Left renal pelvis (tissue), 4 donors: ENCODE data around the gene B3GAT2. TPM values are rescaled to one million over a fixed set of nuclear protein-coding genes. Genes with fewer than 3 reads are reported as not detected.

Experiments
- DNase-seq, 4 donors: peaks; one replicate each; pipeline ENCODE4 v3.0.0-alpha.2; 2013; ENCODE audit warnings: low read depth in 4 of 4, low spot score in 3 of 4
- polyA plus RNA-seq, 4 donors: library from polyadenylated mRNA; unstranded; fragments of 120-200 nt; gene quantifications; one replicate each; pipeline ENCODE4 v1.2.1, GENCODE V29; 2013; ENCODE audit not compliant: insufficient read length in 4 of 4

The B3GAT2 gene
- polyA plus RNA-seq, 4 donors: 1.1 to 2.5 (median 1.4) TPM

DNA sequence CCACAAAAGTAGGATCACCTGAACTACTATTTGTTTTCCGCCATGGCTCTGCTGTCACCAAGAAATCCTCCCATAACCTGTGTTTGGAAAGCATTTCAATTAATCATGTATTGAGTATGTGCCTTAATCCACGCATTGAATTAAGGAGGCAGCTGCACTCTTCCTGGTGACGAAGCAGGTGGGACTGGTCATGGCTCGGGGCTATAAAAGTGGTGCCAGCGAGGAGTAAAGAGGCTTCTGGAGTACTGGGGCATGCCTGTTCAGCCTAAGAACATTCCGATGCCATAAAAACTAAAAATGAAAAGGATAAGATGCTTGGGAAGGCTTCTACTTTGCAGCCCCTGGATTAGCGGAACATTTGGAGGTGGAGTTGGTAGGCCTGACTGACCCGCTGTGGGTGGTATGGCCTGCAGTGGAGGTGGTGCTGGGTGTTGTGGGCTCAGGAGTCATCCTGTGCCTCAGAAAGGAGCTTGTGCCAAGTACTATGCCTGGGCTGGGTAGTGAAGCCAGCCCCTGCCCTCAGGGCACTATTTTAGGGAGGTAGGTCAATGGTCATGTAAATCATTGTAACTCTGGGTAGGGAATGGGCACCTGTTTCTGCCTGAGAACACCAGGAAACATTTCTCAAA, 110.5 kb downstream of the B3GAT2 start:
- no peak for DNase-seq

DNA sequence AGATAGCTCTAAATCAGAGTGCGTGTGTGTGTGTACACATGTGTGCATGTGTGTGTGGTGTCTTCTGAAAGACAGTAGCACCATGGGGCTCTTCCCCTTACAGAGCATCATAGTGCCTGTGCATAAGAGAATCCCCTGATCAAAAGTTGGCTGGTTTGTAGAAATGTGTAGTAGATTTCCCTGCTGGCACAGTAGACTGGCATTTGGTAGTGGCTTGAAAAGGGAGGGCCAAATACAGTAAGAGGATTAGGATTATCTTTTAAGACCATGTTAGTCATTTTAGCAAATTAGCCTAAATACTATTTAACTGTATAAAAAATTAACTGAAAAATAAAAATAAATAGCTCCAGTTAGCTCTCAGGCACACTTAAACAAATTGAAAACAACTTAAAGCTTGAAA, 112.6 kb downstream of the B3GAT2 start:
- DNase-seq: no peak

DNA sequence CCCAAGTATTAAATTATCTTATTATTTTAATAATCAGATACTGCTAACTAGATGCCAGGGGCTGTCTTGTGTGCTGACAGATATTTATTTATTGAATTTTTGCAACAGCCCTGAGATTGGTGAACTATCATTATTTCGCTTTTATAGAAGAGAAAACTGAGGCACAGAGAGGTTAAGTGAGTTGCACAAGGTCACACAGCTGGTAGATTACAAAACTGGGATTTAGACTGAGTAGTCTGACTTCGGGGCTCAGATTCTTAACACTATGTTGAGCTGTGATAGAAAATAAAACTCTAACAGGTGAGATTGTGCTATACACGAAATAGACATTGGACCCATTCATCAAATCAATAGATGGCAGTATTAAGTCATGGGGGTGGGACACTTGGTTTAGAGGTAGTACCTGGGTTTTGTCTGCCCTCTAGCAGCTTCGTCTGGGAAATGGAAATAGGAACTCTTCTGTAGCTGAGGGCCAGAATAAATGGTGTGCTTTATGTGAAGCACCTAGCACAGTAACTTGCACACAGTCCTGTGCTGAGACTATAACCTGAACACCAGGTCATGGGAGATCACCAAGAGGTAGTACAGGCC, 113.4 kb downstream of the B3GAT2 start:
- no peak for DNase-seq

DNA sequence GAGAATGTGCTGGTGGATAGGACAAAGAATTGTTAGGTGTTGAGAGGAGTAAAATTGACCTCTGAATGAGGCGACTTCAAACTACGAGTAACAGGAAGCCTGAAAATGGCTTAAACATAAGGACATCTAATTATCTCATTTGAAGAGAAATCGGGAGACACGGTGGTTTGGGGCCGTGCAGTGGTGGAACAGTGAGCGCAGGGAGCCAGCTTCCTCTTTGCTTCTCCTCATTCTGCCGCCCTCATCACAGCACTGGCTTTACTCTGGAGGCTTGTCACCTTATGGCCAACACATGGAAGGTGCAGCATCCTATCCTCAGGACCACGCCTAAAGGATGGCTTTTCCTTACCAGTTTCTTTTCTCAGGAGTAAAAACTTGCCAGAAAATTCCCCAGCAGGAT, 114.3 kb downstream of the B3GAT2 start:
- no peak for DNase-seq

DNA sequence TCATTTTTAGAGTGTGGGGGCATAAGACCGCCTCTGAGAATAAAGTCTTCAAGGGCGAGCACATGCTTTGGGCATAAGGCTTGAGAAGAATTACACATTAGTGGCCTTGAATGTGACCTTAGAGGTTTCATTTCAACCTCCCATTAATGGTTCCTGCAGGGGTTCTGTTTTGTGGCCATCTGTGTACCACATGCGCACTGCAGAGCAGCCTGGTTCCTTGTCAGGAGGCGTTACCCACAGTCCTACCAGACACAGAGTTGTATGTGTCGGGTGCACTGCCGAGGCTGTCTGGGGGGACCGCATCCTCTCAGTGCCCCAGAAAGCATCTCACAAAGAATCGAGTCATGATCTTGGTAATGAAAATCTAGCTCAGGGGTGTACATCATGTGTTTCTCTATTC, 115.7 kb downstream of the B3GAT2 start:
- no peak for DNase-seq

DNA sequence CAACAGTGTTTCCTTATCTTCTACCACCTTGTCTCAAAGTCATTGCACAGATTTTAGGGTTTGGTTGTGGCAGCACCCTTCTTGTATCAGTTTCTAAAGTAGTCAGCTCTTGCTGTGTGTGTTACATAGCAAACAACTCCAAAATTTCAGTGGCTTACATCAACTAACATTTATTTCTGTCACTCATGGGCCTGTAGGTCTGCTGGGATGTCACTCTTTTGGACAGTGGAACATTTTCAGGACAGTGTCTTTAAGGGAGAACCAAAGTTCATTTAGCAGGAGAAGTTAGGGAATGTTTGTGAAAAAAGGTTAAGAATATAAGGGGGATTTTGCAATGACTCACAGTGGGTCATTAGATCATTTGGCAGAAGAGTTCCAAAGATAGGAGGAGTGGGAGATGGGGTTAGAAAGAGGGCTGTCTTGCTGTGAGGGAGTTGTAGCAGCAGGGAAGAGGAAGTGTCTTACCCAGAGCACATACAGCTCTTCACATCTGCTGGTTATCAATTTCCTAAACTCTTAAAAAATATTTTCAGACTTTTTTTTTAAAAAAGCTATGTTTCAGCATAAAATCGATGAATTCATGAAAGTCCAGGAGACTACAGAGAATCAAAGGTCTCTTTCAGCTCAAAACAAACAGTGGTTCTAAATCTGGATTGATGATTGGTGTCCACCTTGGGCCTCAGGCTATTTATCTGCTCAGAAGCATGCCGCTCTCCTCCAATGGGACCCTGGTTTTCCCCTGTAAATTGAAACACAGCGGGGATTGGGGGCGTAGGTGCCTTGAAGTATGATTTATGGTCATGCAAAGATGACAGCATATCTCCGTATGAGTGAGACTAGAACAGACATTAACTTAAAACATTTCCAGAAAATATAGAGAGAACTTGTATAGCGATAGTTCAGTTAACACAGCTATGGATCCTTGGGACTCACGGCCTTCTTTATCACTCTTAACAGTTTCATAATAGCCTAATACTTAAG, 117.3 kb downstream of the B3GAT2 start:
- DNase-seq: no peak

DNA sequence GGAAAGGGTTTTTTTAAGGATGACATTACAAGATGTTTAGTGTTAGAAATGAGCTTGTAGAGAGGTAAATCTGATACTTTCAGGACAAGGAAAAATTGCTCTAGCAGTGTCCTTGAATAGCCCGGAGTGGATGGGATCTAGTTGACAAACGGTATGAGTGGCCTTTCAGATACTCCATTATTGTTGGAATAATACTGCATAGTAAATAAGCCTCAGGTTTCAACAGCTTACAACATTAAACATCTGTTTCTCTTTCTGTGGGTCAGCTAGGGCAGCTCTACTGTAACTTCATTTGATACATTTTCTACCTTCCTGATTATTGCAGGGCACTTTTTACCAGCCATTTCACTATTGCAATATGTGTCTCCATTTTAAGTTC, 118.0 kb downstream of the B3GAT2 start:
- no peak for DNase-seq

DNA sequence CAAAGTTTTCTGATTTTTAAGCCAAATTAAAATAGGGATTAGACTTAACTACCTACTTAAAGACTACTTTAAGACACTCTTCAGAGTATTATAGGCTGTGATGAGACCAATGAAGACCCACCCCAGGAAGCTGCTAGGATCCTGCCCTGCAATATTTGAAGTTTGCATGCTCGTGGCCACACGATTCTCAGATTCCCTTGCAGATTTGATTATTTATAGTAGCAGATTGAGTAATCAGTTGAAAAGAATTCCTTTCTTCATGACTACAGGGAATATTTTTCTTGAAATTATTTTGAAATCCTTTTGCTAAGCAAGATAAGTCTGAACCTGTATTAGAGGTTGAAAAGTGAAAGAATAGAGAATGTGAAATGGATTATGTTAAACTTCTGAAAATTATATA, 122.3 kb downstream of the B3GAT2 start:
- DNase-seq: no peak

DNA sequence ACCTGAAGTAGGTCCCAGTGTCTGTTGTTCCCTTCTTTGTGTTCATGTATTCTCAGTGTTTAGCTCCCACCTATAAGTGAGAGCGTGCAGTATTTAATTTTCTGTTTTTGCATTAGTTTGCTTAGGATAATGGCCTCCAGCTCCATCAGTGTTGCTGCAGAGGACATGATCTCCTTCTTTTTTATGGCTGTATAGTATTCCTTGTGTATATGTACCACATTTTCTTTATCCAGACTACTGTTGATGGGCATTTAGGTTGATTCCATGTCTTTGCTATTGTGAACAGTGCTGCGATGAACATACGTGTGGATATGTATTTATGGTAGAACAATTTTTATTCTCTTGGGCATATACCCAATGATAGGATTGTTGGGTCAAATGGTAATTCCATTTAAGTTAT, 125.4 kb downstream of the B3GAT2 start:
- no peak for DNase-seq

DNA sequence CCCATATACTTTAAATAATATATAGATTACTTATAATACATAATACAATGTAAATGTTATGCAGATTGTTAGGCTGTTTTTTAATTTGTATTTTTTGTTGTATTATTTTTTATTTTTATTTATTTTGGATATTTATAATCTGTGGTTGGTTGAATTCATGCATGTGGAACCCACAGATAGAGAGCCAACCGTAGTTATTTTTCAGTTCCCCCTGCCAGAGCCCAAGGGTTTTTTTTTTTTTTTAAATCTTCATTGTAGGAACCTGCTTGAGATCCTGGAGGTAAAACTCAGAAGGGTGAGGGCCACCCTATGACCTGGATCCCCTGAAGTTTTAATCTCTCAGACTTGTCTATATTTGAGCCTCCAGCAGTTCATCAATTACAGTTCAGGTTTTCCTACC, 133.2 kb downstream of the B3GAT2 start:
- DNase-seq: no peak

DNA sequence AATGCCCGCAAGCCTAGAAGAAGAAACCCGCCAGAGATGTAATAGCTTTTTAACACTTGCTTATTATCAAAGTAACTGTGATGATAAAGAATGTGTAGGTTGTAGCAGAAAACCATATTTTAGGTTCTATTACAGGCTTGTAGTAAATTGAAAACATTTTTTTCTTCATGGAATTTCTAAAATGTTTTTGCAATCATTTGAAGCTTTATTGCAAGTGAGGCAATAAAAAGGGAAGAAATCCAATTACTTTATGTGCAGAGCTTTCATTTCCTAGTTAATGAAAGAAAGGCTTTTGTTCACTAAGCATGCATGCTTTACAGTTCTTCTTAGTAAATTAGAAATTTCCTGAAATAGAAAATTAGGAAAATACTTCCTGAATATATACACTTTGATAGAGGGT, 135.1 kb downstream of the B3GAT2 start:
- no peak for DNase-seq

DNA sequence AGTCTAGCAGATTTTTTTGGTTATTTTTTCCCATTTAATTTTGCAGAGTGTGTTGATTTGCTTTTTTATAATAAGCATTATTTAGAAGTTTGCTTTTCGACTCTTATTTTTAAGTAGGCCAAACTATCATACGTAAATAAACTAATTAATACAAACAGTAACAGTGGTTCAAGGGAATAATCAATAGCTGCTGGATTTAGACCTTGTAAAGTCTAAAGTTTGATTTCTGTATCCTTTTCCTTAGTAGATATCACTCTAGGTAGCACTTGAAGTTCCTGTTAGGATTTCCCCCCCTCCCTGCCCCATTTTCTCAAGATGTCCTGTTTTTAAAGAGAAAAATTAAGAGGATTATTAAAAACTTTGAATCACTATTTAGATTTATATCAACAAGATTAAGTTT, 136.1 kb downstream of the B3GAT2 start:
- no peak for DNase-seq

DNA sequence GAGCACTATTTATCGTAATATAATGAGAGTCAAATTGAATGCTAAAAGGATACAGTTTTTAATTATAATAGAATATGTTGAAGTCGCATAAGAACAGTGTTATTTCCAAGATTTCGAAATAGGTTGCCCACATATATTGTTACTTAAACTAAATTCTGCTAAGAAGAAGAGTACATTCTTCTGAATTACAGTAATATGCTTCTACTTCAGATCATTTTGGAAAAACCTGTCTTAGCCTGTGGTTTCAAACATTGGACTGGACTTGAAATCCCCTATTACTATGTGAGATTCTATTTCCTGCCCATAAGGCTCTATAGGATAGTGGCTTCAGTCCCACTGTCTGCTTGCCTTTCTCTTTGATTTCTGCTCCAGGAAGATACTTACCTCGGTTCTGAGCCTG, 137.2 kb downstream of the B3GAT2 start:
- DNase-seq: no peak

DNA sequence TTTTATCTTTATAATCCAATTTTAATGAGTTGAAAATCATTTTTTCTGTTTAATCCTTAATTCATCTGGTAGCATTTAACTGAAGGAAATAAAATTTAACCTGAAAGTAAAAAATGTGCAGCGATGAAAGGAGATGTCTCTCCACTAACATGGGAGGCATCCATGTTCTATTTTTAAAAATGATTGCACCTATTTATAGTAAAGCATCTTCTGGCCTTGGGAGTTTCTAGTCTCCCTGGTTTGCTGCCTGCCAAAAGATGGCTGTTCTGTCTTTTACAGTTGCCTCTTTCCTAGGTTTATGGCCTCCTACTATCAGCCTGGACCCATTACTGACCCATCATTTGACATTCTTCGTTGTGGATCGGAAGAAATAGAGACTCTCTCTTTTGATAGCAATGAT, 143.0 kb downstream of the B3GAT2 start:
- no peak for DNase-seq

DNA sequence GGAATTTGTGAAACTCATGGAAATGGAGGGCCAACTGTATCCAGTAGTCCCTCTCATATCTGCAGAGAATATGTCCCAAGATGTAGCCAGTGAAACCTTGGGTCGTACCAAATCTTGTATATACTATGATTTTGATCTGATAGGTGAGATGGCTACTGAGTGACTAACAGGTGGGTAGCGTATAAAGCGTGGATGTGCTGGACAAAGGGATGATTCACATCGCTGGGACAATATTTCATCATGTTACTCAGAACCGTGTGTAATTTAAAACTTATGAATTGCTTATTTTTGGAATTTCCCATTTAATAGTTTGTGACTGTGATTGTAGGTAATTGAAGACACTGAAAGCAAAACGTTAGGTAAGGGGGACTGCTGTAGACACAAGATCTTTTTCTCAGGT, 145.1 kb downstream of the B3GAT2 start:
- DNase-seq: no peak
